GM15510 (cell line): Measurements from ENCODE around the gene C1orf198.

Source experiments
- POLR2A ChIP-seq: IDR thresholded peaks from 3 replicates; pipeline ENCODE4 v1.6.1; 2011; ENCODE audit warnings: borderline replicate concordance; ENCODE audit not compliant: insufficient read length; ENCODE audit errors: extremely low read depth

C1orf198 gene

GRCh38 chr1:230787471-230787870 is 80.8 kb downstream of the C1orf198 start:
- no peak for TF ChIP-seq POLR2A
